ENCODE data around the gene BSG.

DNA sequence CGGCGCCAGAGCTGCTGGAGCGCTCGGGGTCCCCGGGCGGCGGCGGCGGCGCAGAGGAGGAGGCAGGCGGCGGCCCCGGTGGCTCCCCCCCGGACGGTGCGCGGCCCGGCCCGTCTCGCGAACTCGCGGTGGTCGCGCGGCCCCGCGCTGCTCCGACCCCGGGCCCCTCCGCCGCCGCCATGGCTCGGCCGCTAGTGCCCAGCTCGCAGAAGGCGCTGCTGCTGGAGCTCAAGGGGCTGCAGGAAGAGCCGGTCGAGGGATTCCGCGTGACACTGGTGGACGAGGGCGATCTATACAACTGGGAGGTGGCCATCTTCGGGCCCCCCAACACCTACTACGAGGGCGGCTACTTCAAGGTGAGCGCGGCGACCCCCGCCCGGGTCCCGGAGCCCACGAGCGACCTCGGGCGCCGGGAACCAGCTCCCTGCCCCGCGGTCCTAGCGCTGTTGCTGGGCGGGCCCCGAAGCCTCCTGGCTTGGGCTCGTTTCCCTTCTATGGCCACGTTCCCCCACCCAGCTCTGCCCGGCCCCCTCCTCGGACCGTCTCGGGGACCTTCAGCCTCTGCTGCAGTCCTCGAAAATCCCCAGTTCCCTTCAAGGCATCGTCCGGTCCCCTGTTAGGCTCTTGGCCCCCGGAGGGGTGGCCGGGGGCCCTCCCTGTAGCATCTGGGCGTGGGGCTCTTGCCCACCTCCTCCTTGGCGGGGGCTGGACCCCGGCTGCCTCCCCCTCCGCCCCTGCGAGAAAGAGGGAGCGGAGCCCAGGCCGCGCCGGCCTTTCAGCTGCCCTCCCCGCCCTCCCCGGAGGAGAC lies 40.4 kb upstream of the BSG start, which contains the start of gene CDC34:
- no peak for TF ChIP-seq EZH2phosphoT487 (IDR thresholded peaks at IDR 0.05; ENCODE audit: borderline replicate concordance)
- TF ChIP-seq, protein P1, sequence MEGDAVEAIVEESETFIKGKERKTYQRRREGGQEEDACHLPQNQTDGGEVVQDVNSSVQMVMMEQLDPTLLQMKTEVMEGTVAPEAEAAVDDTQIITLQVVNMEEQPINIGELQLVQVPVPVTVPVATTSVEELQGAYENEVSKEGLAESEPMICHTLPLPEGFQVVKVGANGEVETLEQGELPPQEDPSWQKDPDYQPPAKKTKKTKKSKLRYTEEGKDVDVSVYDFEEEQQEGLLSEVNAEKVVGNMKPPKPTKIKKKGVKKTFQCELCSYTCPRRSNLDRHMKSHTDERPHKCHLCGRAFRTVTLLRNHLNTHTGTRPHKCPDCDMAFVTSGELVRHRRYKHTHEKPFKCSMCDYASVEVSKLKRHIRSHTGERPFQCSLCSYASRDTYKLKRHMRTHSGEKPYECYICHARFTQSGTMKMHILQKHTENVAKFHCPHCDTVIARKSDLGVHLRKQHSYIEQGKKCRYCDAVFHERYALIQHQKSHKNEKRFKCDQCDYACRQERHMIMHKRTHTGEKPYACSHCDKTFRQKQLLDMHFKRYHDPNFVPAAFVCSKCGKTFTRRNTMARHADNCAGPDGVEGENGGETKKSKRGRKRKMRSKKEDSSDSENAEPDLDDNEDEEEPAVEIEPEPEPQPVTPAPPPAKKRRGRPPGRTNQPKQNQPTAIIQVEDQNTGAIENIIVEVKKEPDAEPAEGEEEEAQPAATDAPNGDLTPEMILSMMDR (conservative IDR thresholded peaks at IDR 0.05; ENCODE audit: low read length) = no peak

Data from Loucy (cell line).